HT-29 (cell line): Measurements from ENCODE around the gene DSG4. TPM values are rescaled to one million over a fixed set of nuclear protein-coding genes. Genes with fewer than 3 reads are reported as not detected.

Source experiments
- DNase-seq: peaks from one replicate; pipeline ENCODE4 v3.0.0-alpha.2; 2015; ENCODE audit warnings: low spot score
- small RNA-seq: library from RNA; depleted of rRNA; stranded (forward); fragments of <200 nt; gene quantifications from one replicate; pipeline ENCODE3, GENCODE V24; 2014
- total RNA-seq: library from RNA; depleted of rRNA; stranded (reverse); fragments of >200 nt; shearing (Covaris generic); gene quantifications from 2 replicates; pipeline ENCODE4 v1.2.3, GENCODE V29; 2014; rRNA removed

The DSG4 gene
- total RNA-seq, 1 experiment from 2014 or later, result 0.38 TPM

DNA sequence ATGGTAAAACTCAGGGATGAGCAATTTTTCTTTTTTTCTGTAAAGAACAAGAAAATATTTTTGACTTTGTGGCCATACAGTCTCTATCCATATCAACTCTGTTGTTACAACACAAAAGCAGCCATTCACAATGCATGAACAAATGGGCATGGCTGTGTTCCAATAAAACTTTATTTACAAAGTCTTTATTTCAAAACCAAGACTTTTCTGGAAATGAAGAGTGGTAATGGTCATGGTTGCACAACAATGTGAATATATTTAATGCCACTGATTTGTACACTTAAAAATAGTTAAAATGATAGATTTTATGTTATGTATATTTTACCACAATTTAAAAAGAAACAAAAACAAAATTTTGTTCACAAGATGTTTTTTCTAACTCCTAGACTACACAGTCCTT, 69.3 kb downstream of the DSG4 start:
- DNase-seq, result no peak

DNA sequence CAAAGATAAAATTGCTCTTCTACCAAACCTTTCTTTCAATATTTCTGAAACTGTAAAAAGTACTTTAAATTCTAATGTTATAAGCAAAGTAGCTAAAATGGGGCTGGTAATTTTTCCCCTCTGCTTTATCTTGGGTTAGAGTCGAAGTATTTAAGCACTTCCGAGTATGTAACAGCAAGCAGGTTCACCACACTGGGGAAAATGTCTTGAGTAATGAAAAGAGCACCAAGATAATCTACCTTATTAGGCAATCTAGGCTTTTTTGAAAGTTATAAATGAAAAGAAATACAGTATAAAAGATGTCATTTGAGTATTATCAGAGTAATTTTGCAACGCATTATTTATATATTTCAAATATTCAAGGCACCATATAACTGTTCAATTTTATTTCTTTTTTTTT, 70.3 kb downstream of the DSG4 start:
- DNase-seq, result no peak

DNA sequence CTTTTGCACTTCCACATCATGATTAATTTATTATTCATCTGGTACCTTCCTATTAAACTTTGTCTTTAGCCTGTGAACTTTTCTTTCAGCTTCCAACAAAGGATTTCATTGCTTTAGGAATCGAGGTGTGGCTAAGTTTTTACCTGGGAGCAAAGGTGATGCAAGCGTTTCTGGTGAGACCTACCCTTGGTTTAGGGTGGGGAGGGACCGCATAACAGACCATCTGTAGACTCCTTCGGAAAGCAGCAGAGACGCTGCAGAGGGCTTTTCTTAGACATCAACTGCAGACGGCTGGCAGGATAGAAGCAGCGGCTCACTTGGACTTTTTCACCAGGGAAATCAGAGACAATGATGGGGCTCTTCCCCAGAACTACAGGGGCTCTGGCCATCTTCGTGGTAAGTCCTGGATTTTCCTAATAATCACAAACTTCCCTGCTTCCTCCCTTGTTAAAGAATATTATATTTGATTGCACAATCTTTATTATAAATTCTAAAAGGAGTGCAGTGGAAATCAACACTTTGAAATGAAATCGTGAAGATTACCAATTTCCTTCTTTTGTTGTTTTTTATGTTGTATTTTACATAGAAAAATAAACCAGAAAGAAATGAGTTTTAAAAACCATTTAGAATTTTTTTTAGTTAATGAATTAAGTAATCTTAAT, 71.1 kb downstream of the DSG4 start, which contains the start of gene DSG3:
Gene DSG3, plus strand, starts transcription at position 212 of the 662 bp plus-strand sequence. Its CDS starts 137 bp downstream, at position 349.
- DNase-seq, result peak; percentile 11

DNA sequence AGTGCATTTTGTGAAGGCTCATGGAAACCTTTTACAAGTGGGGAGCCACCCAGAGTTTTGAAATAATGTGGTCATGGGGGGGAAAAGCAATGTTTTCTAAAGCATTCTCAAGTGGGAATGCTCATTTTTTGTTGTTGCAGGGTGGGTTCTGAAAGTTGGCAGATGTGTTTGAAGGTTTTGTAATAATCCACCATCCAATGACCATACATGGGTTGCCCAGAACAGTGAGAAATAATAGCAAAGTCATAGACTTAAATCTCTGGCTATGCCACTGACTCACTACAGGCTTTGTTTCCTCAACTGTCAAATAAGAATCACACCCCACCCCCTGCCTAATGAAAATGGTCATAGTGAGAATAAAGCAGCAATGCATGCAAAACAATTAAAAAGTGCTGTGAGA, 73.8 kb downstream of the DSG4 start:
- no peak for DNase-seq

DNA sequence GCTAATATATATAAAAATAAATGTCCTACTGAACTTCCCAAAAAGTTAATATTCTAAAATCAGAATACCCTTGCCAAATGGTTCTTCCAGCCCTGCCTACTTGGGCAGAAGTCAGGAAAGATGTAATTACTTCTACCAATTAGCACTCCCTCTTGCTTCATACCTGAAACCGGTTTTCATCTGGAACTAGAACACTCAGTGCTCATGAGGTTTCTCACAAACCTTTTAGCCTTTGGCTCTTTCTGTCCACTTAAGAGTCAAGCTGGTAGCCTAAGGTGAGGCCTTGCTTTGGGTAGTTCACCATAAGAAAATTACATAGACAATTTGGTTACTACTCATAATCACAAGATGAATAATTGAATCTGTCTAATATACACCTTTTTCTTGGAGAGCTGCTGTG, 75.0 kb downstream of the DSG4 start:
- DNase-seq, result no peak

DNA sequence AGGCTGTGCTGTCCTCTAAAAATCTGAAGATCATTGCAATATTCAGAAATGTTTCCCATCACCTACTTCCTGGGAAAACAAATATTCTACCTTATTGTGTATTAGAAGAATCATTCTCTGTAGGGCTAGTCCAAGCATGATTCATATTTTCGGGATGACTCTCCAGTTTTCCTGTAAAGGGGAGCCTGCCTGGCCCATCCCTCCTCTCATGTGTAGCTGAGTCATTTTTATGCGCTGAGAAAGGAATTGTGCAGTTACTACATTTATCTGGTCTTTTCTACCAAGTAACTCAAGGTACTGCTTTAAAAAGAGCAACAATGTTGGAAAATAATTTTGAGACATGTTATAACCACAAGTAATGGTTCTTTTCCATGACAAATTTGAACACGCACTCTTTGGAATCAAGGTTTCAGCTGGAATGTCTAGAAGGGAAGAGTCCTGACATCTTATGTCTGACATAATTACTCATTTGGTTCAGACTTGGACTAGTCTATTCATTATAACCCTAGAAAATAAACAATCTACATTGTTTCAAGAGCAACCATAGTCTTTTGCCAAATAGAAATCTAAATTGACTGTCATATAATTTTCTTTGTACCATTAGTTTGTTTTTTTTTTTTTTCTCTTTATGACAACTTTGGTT, 77.6 kb downstream of the DSG4 start:
- no peak for DNase-seq

Small RNAs within 50 kb of the gene (small RNA-seq; reads per million reads assigned to genes)
- not detected for gene RF00019
- not detected for gene RNU6-167P

Other genes with a start within 250 kb of the DSG4 start
- gene DSC1, start 213.9 kb upstream of the DSG4 start, total RNA-seq, result not detected in 2 replicates
- gene DSG1, start 58.6 kb upstream of the DSG4 start, total RNA-seq, result not detected in 2 replicates
- gene DSG3, start 71.0 kb downstream of the DSG4 start, total RNA-seq, result 0.03 TPM in 1 of 2 replicates, not detected in the other
- 16.5 and 17.8 TPM in 2 replicates for gene DSG2, start 121.4 kb downstream of the DSG4 start, total RNA-seq
- gene TTR, start 215.1 kb downstream of the DSG4 start, total RNA-seq, result 1.3 and 2.8 TPM in 2 replicates